Choroid plexus epithelial cell (primary cell): ENCODE measurements around the gene PACSIN2.
"Not testable (repeated sequence)": the region's sequence is repeated elsewhere in the genome, so short reads cannot be mapped to it uniquely, and the experiment has no call there.

Source experiments
- DNase-seq: peaks from one replicate; pipeline ENCODE4 v3.0.0-alpha.2; 2010; ENCODE audit warnings: low read depth
- H3K4me3 ChIP-seq: 2 replicates; pipeline ENCODE4 v1.5.1; 2011; ENCODE audit warnings: low read depth, mild to moderate bottlenecking, control low read depth, low read length, moderate library complexity
- CTCF ChIP-seq: conservative IDR thresholded peaks from 2 replicates; pipeline ENCODE4 v1.5.1; 2011; ENCODE audit warnings: low read depth, mild to moderate bottlenecking, control low read depth, inconsistent platforms, low read length, moderate library complexity

The PACSIN2 gene

GRCh38 chr22:42972649-42973535 is 42.1 kb downstream of the PACSIN2 start:
- no peak for TF ChIP-seq CTCF
- peak; percentile 60 for DNase-seq
- H3K4me3 ChIP-seq: no peak overlapping the region

- DNase-seq, H3K4me3 ChIP-seq: not testable (repeated sequence)
Measured at GRCh38 chr22:42971473-42971860, 43.5 kb downstream of the PACSIN2 start.

- H3K4me3 ChIP-seq: no peak overlapping the region
- no peak for TF ChIP-seq CTCF
- DNase-seq: no peak
Measured at GRCh38 chr22:42970029-42970428, 44.9 kb downstream of the PACSIN2 start.

- peak; percentile 55 for DNase-seq
- H3K4me3 ChIP-seq: no peak overlapping the region
- TF ChIP-seq CTCF: no peak
Measured at GRCh38 chr22:42969348-42969975, 45.5 kb downstream of the PACSIN2 start.

- TF ChIP-seq CTCF: no peak
- no peak overlapping the region for H3K4me3 ChIP-seq
- DNase-seq: no peak
Measured at GRCh38 chr22:42967933-42968332, 47.0 kb downstream of the PACSIN2 start.

- no peak for DNase-seq
- no peak overlapping the region for H3K4me3 ChIP-seq
- no peak for TF ChIP-seq CTCF
Measured at GRCh38 chr22:42967005-42967404, 47.9 kb downstream of the PACSIN2 start.

- H3K4me3 ChIP-seq: no peak overlapping the region
- no peak for TF ChIP-seq CTCF
- no peak for DNase-seq
Measured at GRCh38 chr22:42966497-42966896, 48.5 kb downstream of the PACSIN2 start.
